HCT116 (cell line): ENCODE measurements around the gene SETD2. TPM values are rescaled to one million over a fixed set of nuclear protein-coding genes. Genes with fewer than 3 reads are reported as not detected.

Source experiments
- total RNA-seq: library from RNA; stranded (reverse); gene quantifications from one replicate; pipeline ENCODE4 v1.2.1, GENCODE V29; 2021; ENCODE audit not compliant: unreplicated experiment

The SETD2 gene
- total RNA-seq, 1 experiment from 2014 or later: 33.0 TPM

Other genes with a start within 250 kb of the SETD2 start
- 46.5 TPM for gene CCDC12, start 187.4 kb downstream of the SETD2 start, total RNA-seq
- 72.9 TPM for gene NBEAL2, start 184.4 kb downstream of the SETD2 start, total RNA-seq
- gene KIF9, start 118.7 kb upstream of the SETD2 start, total RNA-seq: 13.1 TPM
- 32.3 TPM for gene KLHL18, start 118.8 kb upstream of the SETD2 start, total RNA-seq
- 56.5 TPM for gene PTPN23, start 216.9 kb upstream of the SETD2 start, total RNA-seq